ENCODE results near the gene KRT14.
"Not testable (repeated sequence)": the region's sequence is repeated elsewhere in the genome, so short reads cannot be mapped to it uniquely, and the experiment has no call there.

Gene KRT14

GRCh38 chr17:41610965-41611640, 24.4 kb upstream of the KRT14 start:
- Mint-ChIP-seq H3K4me3 (no peak overlapping the region), H3K27me3 (ENCODE audit: low read depth) (peaks cover 18% of the 10 kb centered on the region), H3K4me1 (no peaks in the 10 kb centered on the region), H3K36me3 (ENCODE audit: low read depth) (no peaks in the 10 kb centered on the region), H3K27ac (no peak overlapping the region), H3K9me3 (peaks cover 12% of the 10 kb centered on the region)
- TF ChIP-seq CTCF (IDR thresholded peaks at IDR 0.05; ENCODE audit: unreplicated experiment in 3 of 3), result no peak

GRCh38 chr17:41610061-41610517, 23.4 kb upstream of the KRT14 start:
- not testable (repeated sequence) for H3K4me1 Mint-ChIP-seq; H3K36me3 Mint-ChIP-seq (ENCODE audit: low read depth); H3K4me3 Mint-ChIP-seq
- peak; percentile 12 to 34 (median 23) for TF ChIP-seq CTCF (IDR thresholded peaks at IDR 0.05; ENCODE audit: unreplicated experiment in 3 of 3)
- H3K27me3 Mint-ChIP-seq (ENCODE audit: low read depth), result peaks cover 20% of the 10 kb centered on the region
- peaks cover 18% of the 10 kb centered on the region for H3K9me3 Mint-ChIP-seq
- peak overlapping the region in 1 of 3 experiments; percentile 21 for H3K27ac Mint-ChIP-seq

- not testable (repeated sequence) for H3K4me1 Mint-ChIP-seq; H3K27ac Mint-ChIP-seq; H3K4me3 Mint-ChIP-seq; H3K36me3 Mint-ChIP-seq (ENCODE audit: low read depth)
- Mint-ChIP-seq H3K27me3 (ENCODE audit: low read depth) (peaks cover 23% of the 10 kb centered on the region), H3K9me3 (peaks cover 21% of the 10 kb centered on the region)
These were observed 20.2 kb upstream of the KRT14 start for GRCh38 chr17:41606930-41607329.

GRCh38 chr17:41602524-41602923, 15.8 kb upstream of the KRT14 start:
- Mint-ChIP-seq H3K4me3 (no peak overlapping the region), H3K4me1 (no peaks in the 10 kb centered on the region), H3K27me3 (ENCODE audit: low read depth) (peaks cover 10% of the 10 kb centered on the region), H3K27ac (no peak overlapping the region), H3K36me3 (ENCODE audit: low read depth) (no peaks in the 10 kb centered on the region), H3K9me3 (peaks cover 21% of the 10 kb centered on the region)
- TF ChIP-seq CTCF (IDR thresholded peaks at IDR 0.05; ENCODE audit: unreplicated experiment in 3 of 3), result no peak

- no peak for TF ChIP-seq CTCF (IDR thresholded peaks at IDR 0.05; ENCODE audit: unreplicated experiment in 3 of 3)
- H3K36me3 Mint-ChIP-seq (ENCODE audit: low read depth), result no peaks in the 10 kb centered on the region
- no peak overlapping the region for H3K27ac Mint-ChIP-seq
- H3K27me3 Mint-ChIP-seq (ENCODE audit: low read depth), result peaks cover 16% of the 10 kb centered on the region
- H3K9me3 Mint-ChIP-seq, result peaks cover 3% of the 10 kb centered on the region
- H3K4me1 Mint-ChIP-seq, result no peaks in the 10 kb centered on the region
- no peak overlapping the region for H3K4me3 Mint-ChIP-seq
These were observed 13.6 kb upstream of the KRT14 start for GRCh38 chr17:41600318-41600717.

- Mint-ChIP-seq H3K27me3 (ENCODE audit: low read depth) (peaks cover 16% of the 10 kb centered on the region), H3K36me3 (ENCODE audit: low read depth) (no peaks in the 10 kb centered on the region), H3K27ac (no peak overlapping the region), H3K4me3 (no peak overlapping the region), H3K9me3 (peaks cover under 1% of the 10 kb centered on the region), H3K4me1 (no peaks in the 10 kb centered on the region)
- no peak for TF ChIP-seq CTCF (IDR thresholded peaks at IDR 0.05; ENCODE audit: unreplicated experiment in 3 of 3)
These were observed 13.0 kb upstream of the KRT14 start for GRCh38 chr17:41599680-41600079.
